RWPE2 (cell line): ENCODE data around the gene PIK3CD.

Experiments
- ATAC-seq: fragments of 200-7000 bp; cut with Tn5 transposase; 3 replicates; pipeline ENCODE4 v1.9.1; 2021; ENCODE audit warnings: low read depth
- DNase-seq: peaks from one replicate; pipeline ENCODE4 v3.0.0-alpha.2; 2020; ENCODE audit warnings: low spot score
- H3K27ac ChIP-seq: fragments of 450-650 bp; 2 replicates; pipeline ENCODE4 v1.5.1; 2017; ENCODE audit warnings: mild to moderate bottlenecking; ENCODE audit not compliant: poor library complexity, severe bottlenecking
- H3K27me3 ChIP-seq: fragments of 250-450 bp; sonication (Bioruptor Pico); 2 replicates; pipeline ENCODE4 v1.5.1; 2021; ENCODE audit warnings: mild to moderate bottlenecking, moderate library complexity; ENCODE audit not compliant: insufficient read depth, poor library complexity, severe bottlenecking
- H3K36me3 ChIP-seq: fragments of 250-450 bp; sonication (Bioruptor Pico); 2 replicates; pipeline ENCODE4 v1.5.1; 2020; ENCODE audit warnings: low read depth, mild to moderate bottlenecking, moderate library complexity
- H3K4me1 ChIP-seq: fragments of 250-450 bp; sonication (Bioruptor Pico); 2 replicates; pipeline ENCODE4 v1.5.1; 2021; ENCODE audit warnings: mild to moderate bottlenecking, moderate library complexity; ENCODE audit not compliant: insufficient read depth, poor library complexity, severe bottlenecking
- H3K4me3 ChIP-seq: fragments of 250-450 bp; sonication (Bioruptor Pico); 2 replicates; pipeline ENCODE4 v1.5.1; 2021; ENCODE audit warnings: mild to moderate bottlenecking, moderate library complexity; ENCODE audit not compliant: severe bottlenecking
- H3K9me3 ChIP-seq: fragments of 250-450 bp; sonication (Bioruptor Pico); 2 replicates; pipeline ENCODE4 v1.5.1; 2021; ENCODE audit warnings: mild to moderate bottlenecking, moderate library complexity; ENCODE audit not compliant: severe bottlenecking
- CTCF ChIP-seq: fragments of 450-650 bp; IDR thresholded peaks from one replicate; pipeline ENCODE4 v1.5.1; 2017; ENCODE audit warnings: mild to moderate bottlenecking, moderate library complexity; ENCODE audit not compliant: poor library complexity, severe bottlenecking

The PIK3CD gene

GRCh38 chr1:9629445-9630201 lies 21.9 kb upstream of the PIK3CD start:
- DNase-seq (no peak), ATAC-seq (no peak)
- Histone ChIP-seq H3K9me3 (no peaks in the 10 kb centered on the region), H3K4me3 (no peak overlapping the region), H3K36me3 (no peaks in the 10 kb centered on the region), H3K27me3 (no peaks in the 10 kb centered on the region), H3K27ac (no peak overlapping the region), H3K4me1 (no peaks in the 10 kb centered on the region)
- TF ChIP-seq CTCF = no peak

- Histone ChIP-seq H3K9me3 (no peaks in the 10 kb centered on the region), H3K27ac (no peak overlapping the region), H3K36me3 (no peaks in the 10 kb centered on the region), H3K4me1 (no peaks in the 10 kb centered on the region), H3K4me3 (no peak overlapping the region), H3K27me3 (no peaks in the 10 kb centered on the region)
- no peak for ATAC-seq
- TF ChIP-seq CTCF = no peak
- DNase-seq = no peak
These were observed 21.0 kb upstream of the PIK3CD start for GRCh38 chr1:9630331-9631111.

GRCh38 chr1:9631613-9632012 lies 19.9 kb upstream of the PIK3CD start:
- Histone ChIP-seq H3K27me3 (no peaks in the 10 kb centered on the region), H3K4me3 (no peak overlapping the region), H3K27ac (no peak overlapping the region), H3K36me3 (no peaks in the 10 kb centered on the region), H3K9me3 (no peaks in the 10 kb centered on the region), H3K4me1 (no peaks in the 10 kb centered on the region)
- TF ChIP-seq CTCF = no peak
- no peak for DNase-seq
- ATAC-seq = no peak

- Histone ChIP-seq H3K27ac (no peak overlapping the region), H3K9me3 (no peaks in the 10 kb centered on the region), H3K36me3 (no peaks in the 10 kb centered on the region), H3K27me3 (no peaks in the 10 kb centered on the region), H3K4me1 (no peaks in the 10 kb centered on the region), H3K4me3 (no peak overlapping the region)
- DNase-seq (no peak), ATAC-seq (no peak)
- no peak for TF ChIP-seq CTCF
These were observed 18.0 kb upstream of the PIK3CD start for GRCh38 chr1:9633493-9633892.

- ATAC-seq (no peak), DNase-seq (no peak)
- Histone ChIP-seq H3K27ac (no peak overlapping the region), H3K4me3 (no peak overlapping the region), H3K9me3 (no peaks in the 10 kb centered on the region), H3K27me3 (no peaks in the 10 kb centered on the region), H3K36me3 (no peaks in the 10 kb centered on the region), H3K4me1 (no peaks in the 10 kb centered on the region)
- TF ChIP-seq CTCF = no peak
These were observed 16.9 kb upstream of the PIK3CD start for GRCh38 chr1:9634582-9634981.
